Glomerular endothelial cell (primary cell): ENCODE measurements around the gene RNF138. TPM values are rescaled to one million over a fixed set of nuclear protein-coding genes. Genes with fewer than 3 reads are reported as not detected.
"Not testable (repeated sequence)": the region's sequence is repeated elsewhere in the genome, so short reads cannot be mapped to it uniquely, and the experiment has no call there.

Experiments
- DNase-seq: peaks from one replicate; pipeline ENCODE4 v3.0.0-alpha.2; 2011; ENCODE audit warnings: low read depth, low spot score; ENCODE audit errors: extremely low read depth
- total RNA-seq: library from RNA; depleted of rRNA; stranded (reverse); fragments of >200 nt; gene quantifications from 2 replicates; pipeline ENCODE4 v1.2.3, GENCODE V29; 2015

RNF138 gene
- total RNA-seq, 1 donor from 2014 or later, result 19.3 TPM

DNA sequence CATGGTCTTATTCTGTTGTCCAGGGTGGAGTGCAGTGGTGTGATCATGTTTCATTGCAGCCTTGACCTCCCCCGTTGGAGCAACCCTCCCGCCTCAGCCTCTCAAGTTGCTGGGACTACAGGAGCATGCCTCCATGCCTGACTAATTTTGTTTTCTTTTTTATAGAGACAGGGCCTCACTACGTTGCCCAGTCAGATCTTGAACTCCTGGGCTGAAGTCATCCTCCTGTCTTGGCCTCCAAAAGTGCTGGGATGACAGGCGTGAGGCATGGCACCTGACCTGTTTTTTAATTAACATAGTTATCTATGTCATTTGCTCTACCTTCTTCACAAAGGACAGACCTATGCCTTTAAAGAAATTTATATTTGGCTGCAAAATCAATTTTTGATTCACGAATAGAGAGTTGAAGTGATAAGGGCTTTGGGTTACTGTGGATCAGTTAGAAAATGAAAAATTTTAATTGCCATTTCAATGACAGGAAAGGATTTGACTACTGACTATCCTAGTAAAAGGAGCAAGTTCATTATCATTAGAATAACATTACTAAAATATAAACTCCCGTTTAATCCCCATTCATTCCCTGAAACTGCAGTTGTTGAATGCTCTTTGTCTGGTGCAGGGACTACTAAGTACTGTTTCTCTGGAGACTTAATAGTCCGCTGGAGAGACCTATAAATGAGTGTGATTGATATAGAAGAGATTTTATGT, 3.7 kb downstream of the RNF138 start:
- no peak for DNase-seq

DNA sequence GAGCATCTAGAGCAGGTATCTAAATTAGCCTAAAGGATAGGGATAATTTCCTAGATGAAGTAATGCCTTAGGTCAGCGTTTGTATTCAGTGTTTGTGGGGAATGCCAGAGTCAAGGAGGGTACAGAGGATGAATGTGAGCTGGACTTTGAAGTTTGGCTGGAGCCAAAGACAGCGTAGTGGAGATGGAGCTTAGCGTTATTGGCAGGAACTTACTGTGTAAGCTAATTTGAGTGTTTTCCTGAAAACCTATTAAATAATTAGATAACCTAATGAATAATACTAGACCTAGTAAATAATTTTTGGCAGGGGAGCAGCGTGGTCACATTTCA, 4.2 kb downstream of the RNF138 start:
- DNase-seq, result no peak

DNA sequence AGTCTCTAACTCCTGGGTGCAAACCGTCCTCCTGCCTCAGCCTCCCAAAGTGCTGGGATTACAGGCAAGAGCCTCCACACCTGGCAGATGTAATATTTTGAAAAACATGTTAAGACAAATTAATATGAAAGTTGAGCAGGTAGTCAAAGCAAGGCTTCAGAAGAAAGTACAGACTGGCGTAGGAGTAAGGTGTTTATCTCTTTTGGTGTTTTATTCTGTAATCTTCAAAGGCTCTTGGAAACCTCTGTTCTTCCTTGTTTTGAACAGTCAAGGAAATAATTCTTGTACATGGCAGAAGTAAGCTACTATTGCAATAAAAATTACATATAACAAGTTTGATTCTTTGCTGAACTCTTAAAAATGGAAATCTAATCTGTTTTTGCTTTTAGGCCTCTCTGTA, 5.3 kb downstream of the RNF138 start:
- DNase-seq, result no peak

DNA sequence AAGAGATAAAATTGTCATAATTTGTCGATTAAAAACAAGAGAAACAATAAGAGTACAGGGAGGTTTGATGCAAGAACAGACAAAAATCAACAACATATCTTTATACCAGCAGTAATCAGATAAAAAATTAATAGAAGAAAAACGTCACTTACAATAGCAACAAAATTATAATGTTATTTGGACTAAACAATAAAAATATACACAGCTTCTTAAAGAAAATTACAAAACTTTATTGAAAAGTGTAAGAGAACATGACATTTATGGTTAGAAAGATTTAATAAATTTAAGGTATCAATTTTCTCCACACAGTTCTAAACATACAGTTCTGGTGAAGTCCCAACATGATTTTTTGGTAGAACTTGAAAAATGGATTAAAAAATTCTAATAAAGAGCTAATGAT, 12.8 kb downstream of the RNF138 start:
- no peak for DNase-seq

DNA sequence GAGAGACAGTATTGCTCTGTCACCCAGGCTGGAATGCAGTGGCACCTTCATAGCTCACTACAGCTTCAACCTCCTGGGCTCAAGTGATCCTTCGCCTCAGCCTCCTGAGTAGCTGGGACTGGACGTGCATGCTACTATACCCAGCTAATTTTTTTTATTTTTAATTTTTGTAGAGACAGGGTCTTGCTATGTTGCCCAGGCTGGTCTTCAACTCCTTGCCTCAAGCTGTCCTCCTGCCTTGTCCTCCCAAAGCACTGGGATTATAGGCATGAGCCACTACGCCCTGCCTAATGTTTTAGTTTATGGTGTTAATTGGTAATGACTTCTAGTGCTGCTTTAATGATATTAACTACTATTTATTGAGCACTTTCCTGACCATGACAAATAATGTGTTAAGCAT, 18.3 kb downstream of the RNF138 start:
- DNase-seq, result no peak

DNA sequence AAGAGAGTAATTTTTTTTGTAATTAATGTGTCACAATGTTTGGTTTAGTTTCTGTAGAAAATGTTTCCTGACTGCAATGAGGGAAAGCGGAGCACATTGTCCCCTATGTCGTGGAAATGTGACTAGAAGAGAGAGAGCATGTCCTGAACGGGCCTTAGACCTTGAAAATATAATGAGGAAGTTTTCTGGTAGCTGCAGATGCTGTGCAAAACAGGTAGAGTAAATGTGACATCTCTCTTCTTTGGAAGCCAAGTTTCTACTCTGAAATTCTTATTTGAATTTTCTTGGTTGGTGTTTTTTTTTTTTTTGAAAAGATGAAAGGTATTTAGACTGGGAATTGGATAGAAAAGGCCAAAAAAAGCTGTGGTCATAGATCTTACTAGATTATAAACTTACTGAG, 20.0 kb downstream of the RNF138 start:
- no peak for DNase-seq

DNA sequence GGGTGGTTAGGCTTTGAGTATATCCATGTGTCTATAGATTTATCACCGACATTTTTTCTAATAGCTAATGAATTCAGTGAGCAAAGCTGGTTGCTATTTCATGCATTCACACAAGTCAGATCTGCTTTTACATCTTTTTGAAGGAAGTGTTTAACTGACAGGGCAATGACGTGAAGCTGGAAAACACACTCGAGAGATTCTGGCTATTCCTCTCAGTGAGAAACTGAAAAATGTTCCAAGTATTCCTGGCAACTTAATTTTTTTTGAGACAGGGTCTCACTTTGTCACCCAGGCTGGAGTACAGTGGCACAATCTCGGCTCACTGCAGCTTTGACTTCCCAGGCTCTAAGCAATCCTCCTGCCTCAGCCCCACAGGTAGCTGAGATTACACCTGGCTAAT, 21.2 kb downstream of the RNF138 start:
- DNase-seq, result no peak

DNA sequence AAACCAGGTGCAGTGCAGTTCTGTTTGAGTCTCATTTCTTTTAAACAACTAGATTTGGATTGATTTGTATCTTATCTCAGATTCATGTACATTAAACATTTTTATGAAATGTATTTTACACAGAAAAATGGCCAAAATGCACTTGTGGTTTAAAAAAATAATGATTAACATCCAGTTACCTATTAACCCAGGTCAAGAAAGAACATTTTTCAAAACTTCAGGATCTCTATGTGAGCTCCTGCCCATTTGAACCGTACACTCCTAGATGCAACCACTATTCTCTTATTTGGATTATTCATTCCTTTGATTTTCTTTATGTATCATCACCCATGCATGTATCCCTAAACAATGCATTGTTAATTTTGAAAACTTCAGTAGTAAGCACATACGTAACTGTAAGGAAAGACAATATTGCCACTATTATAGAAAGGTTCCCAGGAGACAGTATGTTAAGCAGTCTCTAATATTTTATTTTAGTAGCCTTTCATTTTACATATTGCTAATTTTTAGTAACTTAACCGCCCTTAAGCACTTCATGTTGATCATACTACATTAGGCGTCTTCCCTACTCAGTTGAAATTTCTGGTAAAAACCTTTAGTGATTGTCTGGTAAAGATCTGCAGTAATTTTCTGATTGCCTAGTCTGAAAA, 22.7 kb downstream of the RNF138 start:
- DNase-seq, result no peak

DNA sequence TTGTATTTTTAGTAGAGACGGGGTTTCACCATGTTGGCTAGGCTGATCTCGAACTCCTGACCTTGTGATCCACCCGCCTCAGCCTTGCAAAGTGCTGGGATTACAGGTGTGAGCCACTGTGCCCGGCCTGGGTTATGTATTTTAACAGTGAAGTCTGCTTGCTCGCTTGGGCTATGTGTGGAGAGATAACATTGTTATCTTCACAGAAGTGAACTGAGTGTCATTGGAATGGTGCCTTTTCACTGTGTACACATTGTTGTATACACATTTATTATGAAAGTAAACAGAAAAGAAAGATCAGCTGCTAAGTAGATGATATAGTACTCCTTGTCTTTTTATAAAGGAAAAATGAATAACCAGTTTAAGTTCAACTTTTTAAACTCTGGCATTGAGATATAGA, 30.4 kb downstream of the RNF138 start:
- no peak for DNase-seq

DNA sequence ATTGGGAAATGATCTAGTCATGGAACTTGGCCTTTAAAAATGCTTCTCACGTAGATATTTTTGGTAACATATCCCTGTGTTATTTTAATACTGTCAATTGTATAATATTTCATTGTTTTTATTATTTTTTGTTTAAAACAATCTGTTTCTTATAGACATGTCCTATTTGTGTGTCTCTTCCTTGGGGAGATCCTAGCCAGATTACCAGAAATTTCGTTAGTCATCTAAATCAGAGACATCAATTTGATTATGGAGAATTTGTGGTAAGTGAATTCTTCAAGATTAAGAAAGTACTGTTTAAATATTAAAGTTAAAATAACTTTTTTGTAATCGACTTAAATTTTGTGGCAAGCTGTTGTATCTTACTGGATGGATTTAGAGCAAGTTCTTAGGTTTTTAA, 34.9 kb downstream of the RNF138 start:
- no peak for DNase-seq

DNA sequence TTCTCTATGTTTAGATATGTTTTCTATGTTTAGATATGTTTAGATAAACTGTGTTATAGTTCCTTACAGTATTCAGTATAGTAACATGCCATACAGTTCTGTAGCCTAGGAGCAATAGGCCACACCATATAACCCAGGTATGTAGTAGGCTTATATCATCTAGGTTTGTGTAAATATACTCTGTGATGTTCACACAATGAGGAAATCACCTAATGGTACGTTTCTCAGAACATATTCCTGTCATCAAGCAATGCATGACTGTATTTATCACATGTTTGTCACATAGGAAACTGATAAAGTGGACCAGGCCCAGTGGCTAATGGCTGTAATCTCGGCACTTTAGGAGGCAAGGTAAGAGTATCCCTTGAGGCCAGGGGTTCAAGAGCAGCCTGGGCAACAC, 44.0 kb downstream of the RNF138 start:
- DNase-seq, result no peak

DNA sequence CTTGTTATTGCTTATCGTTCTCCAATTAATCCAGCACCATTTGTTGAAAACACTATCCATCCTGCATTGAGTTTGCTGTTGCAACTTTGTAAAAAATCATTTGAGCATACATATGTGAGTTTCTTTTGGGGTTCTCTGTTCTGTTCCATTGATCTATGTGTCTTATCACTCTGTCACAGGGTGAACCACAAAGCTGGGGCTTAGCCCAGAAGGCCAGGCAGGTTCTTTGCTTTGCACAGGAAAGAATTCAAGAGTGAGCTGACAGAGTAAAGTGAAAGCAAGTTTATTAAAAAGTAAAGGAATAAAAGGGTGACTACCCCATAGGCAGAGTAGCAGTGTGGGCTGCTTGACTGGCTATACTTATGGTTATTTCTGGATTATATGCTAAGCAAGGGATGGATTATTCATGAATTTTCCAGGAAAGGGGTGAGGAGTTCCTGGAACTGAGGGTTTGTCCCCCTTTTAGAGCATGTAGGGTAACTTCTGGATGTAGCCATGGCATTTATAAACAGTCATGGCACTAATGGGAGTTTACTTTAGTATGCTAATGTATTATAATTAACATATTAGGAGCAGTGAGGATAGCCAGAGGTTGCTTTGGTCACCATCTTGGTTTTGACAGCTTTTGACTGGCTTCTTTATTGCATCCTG, 46.8 kb downstream of the RNF138 start:
- DNase-seq, result no peak

DNA sequence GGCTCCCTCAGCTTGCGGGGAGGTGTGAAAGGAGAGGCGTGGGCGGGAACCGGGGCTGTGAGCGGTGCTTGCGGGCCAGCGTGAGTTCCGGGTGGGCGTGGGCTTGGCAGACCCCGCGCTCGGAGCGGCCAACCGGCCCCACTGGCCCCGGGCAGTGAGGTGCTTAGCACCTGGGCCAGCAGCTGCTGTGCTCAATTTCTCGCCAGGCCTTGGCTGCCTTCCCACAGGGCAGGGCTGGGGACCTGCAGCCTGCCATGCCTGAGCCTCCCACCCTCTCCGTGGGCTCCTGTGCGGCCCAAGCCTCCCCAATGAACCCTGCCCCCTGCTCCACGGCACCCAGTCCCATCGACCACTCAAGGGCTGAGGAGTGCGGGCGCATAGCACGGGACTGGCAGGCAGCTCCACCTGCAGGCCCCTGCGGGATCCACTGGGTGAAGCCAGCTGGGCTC, 48.2 kb downstream of the RNF138 start:
- DNase-seq, result no peak

DNA sequence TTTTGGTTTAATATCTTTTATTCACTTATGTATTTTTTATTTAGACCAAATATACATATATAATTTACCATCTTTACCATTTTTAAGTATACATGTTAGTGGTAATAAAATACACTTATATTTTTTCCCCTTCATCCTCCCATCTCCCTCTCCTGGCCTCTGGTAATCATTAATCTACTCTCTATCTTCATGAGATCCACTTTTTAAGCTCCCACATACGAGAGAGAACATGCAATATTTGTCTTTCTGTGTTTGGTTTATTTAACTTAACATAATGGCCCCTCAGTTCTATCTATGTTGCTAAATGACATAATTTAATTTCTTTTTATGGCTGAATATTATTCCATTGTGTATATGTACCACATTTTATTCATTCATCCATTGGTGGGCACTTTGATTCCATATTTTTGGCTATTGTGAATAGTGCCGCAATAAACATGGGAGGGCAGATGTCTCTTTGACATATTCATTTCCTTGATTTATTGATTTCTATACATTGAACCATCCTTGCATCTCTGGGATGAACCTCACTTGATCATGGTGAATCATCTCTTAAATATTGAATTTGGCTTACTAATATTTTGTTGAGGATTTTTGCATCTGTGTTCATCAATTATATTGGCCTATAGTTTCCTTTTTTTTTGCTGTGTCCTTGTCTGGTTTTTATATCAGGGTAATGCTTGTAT, 56.7 kb downstream of the RNF138 start:
- no peak for DNase-seq

DNA sequence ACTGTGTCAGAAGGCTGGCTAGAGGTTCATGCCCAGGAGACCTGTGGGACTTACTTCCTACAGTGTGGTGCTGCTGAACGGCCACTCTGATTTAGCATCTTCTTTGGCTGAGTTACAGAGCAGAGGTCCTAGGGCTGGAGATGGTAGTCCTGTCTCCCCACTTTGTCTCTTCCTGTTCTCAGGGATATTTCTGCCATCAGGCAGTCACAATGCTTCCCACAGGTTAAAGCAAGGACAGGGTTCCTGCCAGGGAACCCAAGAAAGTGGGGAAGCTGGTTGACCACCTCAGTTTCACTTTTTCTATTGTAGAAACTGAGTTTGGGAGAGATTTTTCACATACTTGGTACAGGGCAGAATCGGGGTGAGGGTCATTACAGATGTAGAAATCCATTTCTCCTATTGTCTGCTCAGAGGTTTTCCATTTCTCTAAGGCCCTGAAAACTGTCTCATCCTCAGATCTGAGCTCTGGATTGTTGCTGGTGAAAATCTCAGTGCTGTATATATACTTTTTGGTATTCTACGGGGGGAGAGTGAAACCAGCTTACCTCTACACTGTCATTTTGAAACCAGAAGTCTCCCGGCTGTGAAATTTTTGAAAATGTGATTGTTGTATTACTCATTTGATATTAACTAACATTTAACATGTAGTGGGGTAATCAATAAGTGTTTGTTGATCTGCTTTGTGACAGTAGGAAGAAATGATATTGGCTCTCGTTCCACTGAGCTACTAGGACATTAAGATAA, 61.2 kb downstream of the RNF138 start:
- DNase-seq, result no peak

DNA sequence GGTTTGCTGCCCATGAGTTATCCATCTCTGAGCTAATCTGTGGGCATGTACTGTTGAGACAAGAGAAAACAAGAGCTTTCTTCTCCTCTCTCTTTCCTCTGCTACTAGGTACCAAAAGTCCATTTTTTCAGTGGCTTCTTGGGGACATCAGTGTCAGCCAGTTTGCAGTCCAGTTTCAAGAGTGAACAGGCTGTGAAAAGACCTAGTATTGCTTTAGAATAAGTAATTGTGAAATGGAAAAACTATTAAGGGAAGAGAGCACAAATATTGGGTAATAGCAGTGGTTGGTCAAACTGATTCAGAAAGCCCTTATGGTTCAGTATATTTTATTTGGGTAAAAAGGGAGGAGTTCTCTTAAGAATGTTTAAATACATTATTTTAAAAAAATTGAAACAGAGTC, 65.2 kb downstream of the RNF138 start:
- no peak for DNase-seq

DNA sequence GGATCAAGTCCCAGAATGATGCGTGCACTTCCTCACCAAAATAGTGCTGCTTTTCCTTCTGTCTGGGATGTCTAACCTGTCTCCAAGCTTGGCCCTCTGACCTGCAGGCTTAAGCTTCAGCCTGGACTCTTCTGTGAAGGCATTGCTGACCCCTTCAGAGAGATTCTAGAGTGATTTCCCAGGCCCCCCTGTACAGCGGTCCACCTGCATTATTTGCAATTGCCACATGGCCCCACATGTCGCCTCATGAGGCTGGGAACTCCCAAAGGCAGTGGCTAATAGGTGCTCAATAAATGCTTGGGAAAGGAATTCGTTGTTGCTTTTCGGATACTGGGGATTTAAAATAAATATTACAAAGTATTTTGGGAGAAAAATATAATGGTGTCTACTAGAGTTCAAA, 65.9 kb downstream of the RNF138 start:
- DNase-seq, result no peak

DNA sequence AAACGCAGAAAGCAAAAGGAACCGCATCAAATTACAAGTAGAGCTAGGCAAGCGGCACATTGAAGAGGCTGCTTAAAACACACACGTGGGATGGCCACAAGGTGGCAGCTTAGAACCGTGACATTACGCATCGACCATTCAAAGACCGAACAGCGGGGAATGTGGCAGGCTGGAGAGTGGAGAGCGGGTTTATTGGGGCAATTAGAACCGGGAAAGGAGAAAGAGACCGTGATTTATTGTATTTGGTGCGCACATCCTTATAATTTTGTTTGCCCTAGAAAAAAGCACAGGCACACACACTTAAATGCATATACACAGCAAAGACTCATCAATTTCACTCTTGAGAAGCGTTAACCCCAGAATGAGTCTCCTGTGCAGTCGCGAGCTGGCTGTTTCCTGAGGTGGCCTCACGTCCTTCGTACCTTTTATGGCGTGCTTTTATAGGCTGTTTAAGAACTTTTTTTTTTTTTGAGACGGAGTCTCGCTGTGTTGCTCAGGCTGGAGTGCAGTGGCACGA, 66.5 kb downstream of the RNF138 start:
- DNase-seq, result peak; percentile 76

DNA sequence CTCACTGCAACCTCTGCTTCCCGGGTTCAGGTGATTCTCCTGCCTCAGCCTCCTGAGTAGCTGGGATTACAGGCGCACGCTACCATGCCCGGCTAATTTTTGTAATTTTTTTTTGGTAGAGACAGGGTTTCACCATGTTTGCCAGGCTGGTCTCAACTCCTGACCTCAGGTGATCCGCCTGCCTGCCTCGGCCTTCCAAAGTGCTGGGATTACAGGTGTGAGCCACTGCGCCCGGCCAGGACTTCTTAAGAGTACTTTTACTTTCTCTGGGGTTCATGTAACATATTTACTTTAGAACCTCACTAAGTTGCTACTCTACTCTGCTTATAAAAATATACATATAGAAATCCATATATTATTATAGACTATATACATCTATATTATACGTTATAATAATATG, 67.0 kb downstream of the RNF138 start:
- DNase-seq, result not testable (repeated sequence)

DNA sequence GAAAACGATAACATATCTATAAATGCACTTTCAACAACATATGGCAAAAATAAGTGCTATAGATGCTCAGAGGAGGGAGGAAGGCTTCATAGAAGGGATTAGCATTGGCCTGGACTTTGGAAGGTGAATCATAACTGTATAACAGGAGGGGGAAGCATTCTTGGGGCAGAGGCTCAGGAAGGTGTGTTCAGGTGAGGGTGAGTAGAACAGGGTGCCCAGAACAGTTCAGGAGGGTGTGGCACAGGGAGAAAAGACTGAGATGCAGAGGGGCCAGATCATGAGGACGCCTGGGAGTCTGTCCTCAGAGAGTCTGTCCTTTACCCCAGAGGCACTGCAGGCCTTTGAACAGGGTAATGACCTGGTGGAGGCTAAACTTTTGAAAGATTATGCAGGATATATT, 68.9 kb downstream of the RNF138 start:
- DNase-seq, result no peak
